Muscle of leg (tissue), 11 donors: ENCODE results near the gene ZFYVE27. TPM values are rescaled to one million over a fixed set of nuclear protein-coding genes. Genes with fewer than 3 reads are reported as not detected.
A peak's percentile ranks its signal among the peaks of the same experiment; 100 is the strongest.

Source experiments
- DNase-seq: peaks from one replicate; pipeline ENCODE4 v3.0.0; 2013
- H3K27ac ChIP-seq: one replicate; pipeline ENCODE4 v1.5.1; 2013; ENCODE audit warnings: mild to moderate bottlenecking, low read length, control low read depth
- H3K27me3 ChIP-seq: one replicate; pipeline ENCODE4 v1.6.1; 2013; ENCODE audit warnings: low read length; ENCODE audit not compliant: control insufficient read depth, insufficient read depth
- H3K36me3 ChIP-seq: one replicate; pipeline ENCODE4 v1.6.1; 2013; ENCODE audit warnings: low read length; ENCODE audit not compliant: control insufficient read depth, insufficient read depth
- H3K4me1 ChIP-seq: one replicate; pipeline ENCODE4 v1.6.1; 2013; ENCODE audit warnings: low read length; ENCODE audit not compliant: control insufficient read depth, insufficient read depth
- H3K4me3 ChIP-seq: one replicate; pipeline ENCODE4 v1.5.1; 2013; ENCODE audit warnings: low read length, control low read depth
- H3K9me3 ChIP-seq: replicated peaks from 2 replicates; pipeline ENCODE4 v1.6.1; 2013; ENCODE audit warnings: low read depth, low read length; ENCODE audit not compliant: control insufficient read depth
- WGBS: methylation state at CpG from one replicate; pipeline ENCODE4 v1.1.5; 2013; ENCODE audit warnings: missing lambda C conversion rate; ENCODE audit not compliant: insufficient coverage; 5-methylcytosine and 5-hydroxymethylcytosine counted together
- polyA plus RNA-seq, 8 donors: library from polyadenylated mRNA; unstranded; fragments of 120-200 nt; gene quantifications; one replicate each; pipeline versions ENCODE4 v1.2.1 to v1.2.3, GENCODE V29; 2013; ENCODE audit warnings: inconsistent platforms in 1 of 8, low replicate concordance in 1 of 8; ENCODE audit not compliant: insufficient read length in 8 of 8, insufficient read depth in 1 of 8
- total RNA-seq: library from RNA; stranded (reverse); fragments of 120-200 nt; gene quantifications from one replicate; pipeline ENCODE4 v1.2.4, GENCODE V29; 2013

The ZFYVE27 gene
- total and polyA plus RNA-seq, 9 donors = 9.3 to 19.8 (median 12.4) TPM

- H3K9me3 ChIP-seq = no peaks in the 10 kb centered on the region
- WGBS = 23% methylated on average over 4 of the region's 7 CpGs
- H3K4me3 ChIP-seq = no peak overlapping the region
- peaks cover 4% of the 10 kb centered on the region for H3K27me3 ChIP-seq
- H3K36me3 ChIP-seq = no peaks in the 10 kb centered on the region
- H3K4me1 ChIP-seq = peaks cover 23% of the 10 kb centered on the region
- peak overlapping the region; percentile 20 for H3K27ac ChIP-seq
- peak; percentile 66 for DNase-seq
These were observed 44.1 kb downstream of the ZFYVE27 start for GRCh38 chr10:97780841-97781617.

GRCh38 chr10:97781618-97782331 is 44.8 kb downstream of the ZFYVE27 start:
- H3K27me3 ChIP-seq = peaks cover 6% of the 10 kb centered on the region
- no peak for DNase-seq
- no peak overlapping the region for H3K4me3 ChIP-seq
- H3K9me3 ChIP-seq = no peaks in the 10 kb centered on the region
- 41% methylated on average over 13 of the region's 14 CpGs for WGBS
- no peaks in the 10 kb centered on the region for H3K36me3 ChIP-seq
- H3K4me1 ChIP-seq = peaks cover 23% of the 10 kb centered on the region
- H3K27ac ChIP-seq = peak overlapping the region; percentile 20

- WGBS = 63% methylated on average over 3 of the region's 11 CpGs
- DNase-seq = no peak
- Histone ChIP-seq H3K9me3 (no peaks in the 10 kb centered on the region), H3K27ac (no peak overlapping the region), H3K4me3 (no peak overlapping the region), H3K36me3 (no peaks in the 10 kb centered on the region), H3K27me3 (peaks cover 15% of the 10 kb centered on the region), H3K4me1 (peaks cover 23% of the 10 kb centered on the region)
These were observed 45.7 kb downstream of the ZFYVE27 start for GRCh38 chr10:97782455-97783228.

- no peaks in the 10 kb centered on the region for H3K36me3 ChIP-seq
- peaks cover 20% of the 10 kb centered on the region for H3K27me3 ChIP-seq
- 86% methylated on average over 6 of the region's 9 CpGs for WGBS
- no peak for DNase-seq
- H3K4me3 ChIP-seq = no peak overlapping the region
- no peaks in the 10 kb centered on the region for H3K9me3 ChIP-seq
- H3K4me1 ChIP-seq = peaks cover 30% of the 10 kb centered on the region
- no peak overlapping the region for H3K27ac ChIP-seq
These were observed 47.4 kb downstream of the ZFYVE27 start for GRCh38 chr10:97784200-97784810.

- Histone ChIP-seq H3K4me3 (no peak overlapping the region), H3K4me1 (peaks cover 30% of the 10 kb centered on the region), H3K27ac (no peak overlapping the region), H3K9me3 (no peaks in the 10 kb centered on the region), H3K36me3 (no peaks in the 10 kb centered on the region), H3K27me3 (peaks cover 19% of the 10 kb centered on the region)
- 83% methylated on average over 2 of the region's 5 CpGs for WGBS
- DNase-seq = no peak
These were observed 48.3 kb downstream of the ZFYVE27 start for GRCh38 chr10:97785231-97785630.

GRCh38 chr10:97785731-97786130 is 48.8 kb downstream of the ZFYVE27 start:
- H3K4me1 ChIP-seq = peaks cover 27% of the 10 kb centered on the region
- 81% methylated on average over 5 of the region's 9 CpGs for WGBS
- no peak overlapping the region for H3K27ac ChIP-seq
- no peaks in the 10 kb centered on the region for H3K36me3 ChIP-seq
- peaks cover 19% of the 10 kb centered on the region for H3K27me3 ChIP-seq
- DNase-seq = no peak
- no peak overlapping the region for H3K4me3 ChIP-seq
- H3K9me3 ChIP-seq = no peaks in the 10 kb centered on the region

- 17% methylated on average over 13 of the region's 22 CpGs for WGBS
- no peak for DNase-seq
- Histone ChIP-seq H3K4me1 (peaks cover 10% of the 10 kb centered on the region), H3K36me3 (no peaks in the 10 kb centered on the region), H3K4me3 (no peak overlapping the region), H3K27me3 (peaks cover 25% of the 10 kb centered on the region), H3K9me3 (no peaks in the 10 kb centered on the region), H3K27ac (no peak overlapping the region)
These were observed 51.9 kb downstream of the ZFYVE27 start for GRCh38 chr10:97788552-97789442.

- no peak for DNase-seq
- WGBS = 69% methylated on average over 5 of the region's 6 CpGs
- Histone ChIP-seq H3K9me3 (no peaks in the 10 kb centered on the region), H3K36me3 (no peaks in the 10 kb centered on the region), H3K4me1 (peaks cover 10% of the 10 kb centered on the region), H3K4me3 (no peak overlapping the region), H3K27me3 (peaks cover 25% of the 10 kb centered on the region), H3K27ac (no peak overlapping the region)
These were observed 53.0 kb downstream of the ZFYVE27 start for GRCh38 chr10:97789770-97790397.
